Left ventricle myocardium inferior (tissue), 1 donor: ENCODE data around the gene COPS2. TPM values are rescaled to one million over a fixed set of nuclear protein-coding genes. Genes with fewer than 3 reads are reported as not detected.

Experiments used
- DNase-seq: peaks from one replicate; pipeline ENCODE4 v3.0.0-alpha.2; 2020
- H3K27ac ChIP-seq: fragments of 200-600 bp; replicated peaks from 2 replicates; pipeline ENCODE4 v1.8.0; 2021
- H3K27me3 ChIP-seq: fragments of 200-600 bp; 2 replicates; pipeline ENCODE4 v1.8.0; 2021; ENCODE audit warnings: low read depth
- H3K36me3 ChIP-seq: fragments of 200-600 bp; 2 replicates; pipeline ENCODE4 v1.8.0; 2021
- H3K4me1 ChIP-seq: fragments of 200-600 bp; 2 replicates; pipeline ENCODE4 v1.8.0; 2021
- H3K4me3 ChIP-seq: fragments of 200-600 bp; 2 replicates; pipeline ENCODE4 v1.8.0; 2021; ENCODE audit warnings: mild to moderate bottlenecking, moderate library complexity
- H3K9me3 ChIP-seq: fragments of 200-600 bp; replicated peaks from 2 replicates; pipeline ENCODE4 v1.8.0; 2021
- CTCF ChIP-seq: fragments of 200-600 bp; IDR thresholded peaks from 2 replicates; pipeline ENCODE4 v1.8.0; 2021; ENCODE audit warnings: antibody characterized with exemption, mild to moderate bottlenecking, borderline replicate concordance
- intact Hi-C: fragments of 100-400 bp; cut with micrococcal nuclease; formaldehyde crosslinking; loops from one replicate; pipeline ENCODE4 v1.11.0; 2022
- total RNA-seq: library from RNA; stranded (reverse); fragmentation: NEBNext Ultra II Directional; extraction: Animal tissue kit (Norgen Biotek cat#: 25700); gene quantifications from one replicate; pipeline ENCODE4 v1.2.1, GENCODE V29; 2021
- donor health status: DM: no; HTN: yes; CAD: no; lungs with severe emphysema.

COPS2 gene
- total RNA-seq, 1 donor from 2014 or later, result 79.5 TPM

DNA sequence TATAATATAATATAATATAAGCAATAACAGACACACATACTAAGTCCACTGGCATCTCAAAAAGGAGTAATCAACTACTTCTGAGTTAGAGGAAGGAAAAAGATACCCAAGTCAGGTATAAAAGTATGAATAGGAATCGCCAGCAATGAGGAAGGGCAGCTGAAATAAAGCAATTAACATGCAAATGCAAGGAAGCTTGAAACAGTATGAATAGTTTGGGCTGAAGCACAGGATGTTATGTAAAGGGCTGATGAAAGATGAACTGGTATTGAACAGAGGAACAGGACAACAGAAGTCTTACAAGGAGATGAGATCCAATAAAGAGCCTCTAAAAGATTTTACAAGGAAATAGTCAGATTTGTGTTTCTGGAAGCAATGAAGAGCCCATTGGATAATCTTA lies 7.1 kb downstream of the COPS2 start:
- Histone ChIP-seq H3K36me3 (peaks cover 10% of the 10 kb centered on the region), H3K27me3 (no peaks in the 10 kb centered on the region), H3K4me3 (no peak overlapping the region), H3K4me1 (peaks cover 82% of the 10 kb centered on the region), H3K27ac (no peak overlapping the region), H3K9me3 (no peaks in the 10 kb centered on the region)
- no peak for DNase-seq
- no peak for TF ChIP-seq CTCF
- intact Hi-C loops, result loop anchor here (10.0 kb wide), 1 partner anchor 283 kb away; no protein-coding TSS in a partner anchor

DNA sequence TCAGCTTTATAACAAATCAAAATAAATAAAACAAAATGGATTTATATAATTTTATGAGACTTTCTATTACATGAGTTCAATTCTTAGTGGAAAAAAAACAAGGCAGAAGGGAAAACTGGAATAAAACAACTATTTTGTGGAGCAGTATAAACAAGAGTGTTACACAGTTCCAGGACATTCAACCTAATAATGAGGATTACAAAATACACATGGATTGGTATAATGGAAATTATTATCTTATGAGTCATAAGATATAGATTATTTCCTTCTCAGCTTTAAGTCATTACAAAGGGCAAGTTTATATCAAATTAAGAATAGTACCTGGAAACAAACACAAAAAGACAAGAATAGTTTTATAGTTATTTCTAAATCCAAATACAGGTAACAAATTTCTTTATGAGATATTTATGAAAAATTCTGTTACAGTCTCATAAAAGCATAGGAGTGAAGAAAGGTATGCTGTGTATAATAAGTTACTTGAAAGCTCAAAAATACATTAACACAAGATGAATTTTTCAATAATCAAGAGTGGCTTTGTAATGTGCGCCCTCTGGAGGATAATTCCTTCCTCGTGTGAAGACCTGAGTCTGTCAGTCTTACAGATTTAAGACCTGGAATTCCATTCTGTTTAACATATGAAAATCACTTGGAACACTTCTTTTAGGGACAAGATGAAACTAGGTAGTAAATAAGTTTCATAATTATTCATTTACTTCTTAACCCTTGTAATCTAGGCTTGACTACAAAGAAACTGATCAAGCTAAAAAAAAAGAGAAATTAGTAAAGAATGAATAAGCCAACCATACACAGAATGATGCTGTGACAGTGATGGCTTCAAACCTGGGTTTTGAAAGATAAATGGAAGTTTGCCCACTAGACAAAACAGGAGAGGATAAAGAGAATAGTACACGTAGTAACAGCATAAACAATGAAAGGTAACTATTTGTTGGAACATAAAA lies 9.5 kb downstream of the COPS2 start:
- TF ChIP-seq CTCF, result peak; percentile 73
- H3K4me3 ChIP-seq, result no peak overlapping the region
- H3K36me3 ChIP-seq, result peaks cover 34% of the 10 kb centered on the region
- no peak for DNase-seq
- no peaks in the 10 kb centered on the region for H3K27me3 ChIP-seq
- intact Hi-C loops, result loop anchor here (10.0 kb wide), 1 partner anchor 281 kb away; no protein-coding TSS in a partner anchor
- H3K4me1 ChIP-seq, result peaks cover 63% of the 10 kb centered on the region
- H3K9me3 ChIP-seq, result no peaks in the 10 kb centered on the region
- H3K27ac ChIP-seq, result no peak overlapping the region

GRCh38 chr15:49137861-49138260 lies 17.5 kb downstream of the COPS2 start:
- Histone ChIP-seq H3K4me3 (no peak overlapping the region), H3K27ac (no peak overlapping the region), H3K36me3 (peaks cover 96% of the 10 kb centered on the region), H3K4me1 (no peaks in the 10 kb centered on the region), H3K9me3 (no peaks in the 10 kb centered on the region), H3K27me3 (no peaks in the 10 kb centered on the region)
- intact Hi-C loops, result loop anchor here (10.0 kb wide), 1 partner anchor 93 kb away; the partner anchor contains the start of gene SECISBP2L
- no peak for DNase-seq
- no peak for TF ChIP-seq CTCF

DNA sequence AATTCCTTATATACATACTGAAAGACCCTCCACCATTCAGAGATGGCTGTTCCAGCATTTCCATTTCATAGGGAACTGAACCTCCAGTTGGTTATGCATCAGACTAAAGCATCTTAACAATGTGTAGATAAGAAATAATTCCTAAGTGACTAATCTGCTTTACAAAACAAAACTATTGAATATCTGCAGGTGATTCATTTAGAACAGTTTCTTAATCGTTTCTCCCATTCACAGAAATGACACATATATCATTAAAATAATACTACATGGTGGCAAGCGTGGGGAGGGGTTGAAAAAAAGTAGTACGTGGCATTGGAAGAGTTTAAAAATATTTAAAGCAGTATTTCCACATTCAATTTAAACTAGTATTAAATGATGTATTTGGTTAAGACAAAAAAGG lies 19.5 kb downstream of the COPS2 start:
- Histone ChIP-seq H3K36me3 (peaks cover 93% of the 10 kb centered on the region), H3K4me3 (no peak overlapping the region), H3K27ac (no peak overlapping the region), H3K9me3 (no peaks in the 10 kb centered on the region), H3K4me1 (peaks cover 11% of the 10 kb centered on the region), H3K27me3 (no peaks in the 10 kb centered on the region)
- intact Hi-C loops, result loop anchor here (10.0 kb wide), 1 partner anchor 91 kb away; the partner anchor contains the start of gene SECISBP2L
- TF ChIP-seq CTCF, result no peak
- DNase-seq, result no peak

GRCh38 chr15:49135342-49135857 lies 20.0 kb downstream of the COPS2 start:
- DNase-seq, result no peak
- intact Hi-C loops, result loop anchor here (10.0 kb wide), 1 partner anchor 91 kb away; the partner anchor contains the start of gene SECISBP2L
- Histone ChIP-seq H3K27ac (no peak overlapping the region), H3K4me3 (no peak overlapping the region), H3K36me3 (peaks cover 93% of the 10 kb centered on the region), H3K27me3 (no peaks in the 10 kb centered on the region), H3K4me1 (peaks cover 11% of the 10 kb centered on the region), H3K9me3 (no peaks in the 10 kb centered on the region)
- no peak for TF ChIP-seq CTCF
